ENCODE data around the gene THOC3. TPM values are rescaled to one million over a fixed set of nuclear protein-coding genes. Genes with fewer than 3 reads are reported as not detected.
A peak's percentile ranks its signal among the peaks of the same experiment; 100 is the strongest.
"Not testable (repeated sequence)": the region's sequence is repeated elsewhere in the genome, so short reads cannot be mapped to it uniquely, and the experiment has no call there.

The THOC3 gene
- polyA plus RNA-seq, 3 donors: 10.9 to 41.4 (median 29.7) TPM

DNA sequence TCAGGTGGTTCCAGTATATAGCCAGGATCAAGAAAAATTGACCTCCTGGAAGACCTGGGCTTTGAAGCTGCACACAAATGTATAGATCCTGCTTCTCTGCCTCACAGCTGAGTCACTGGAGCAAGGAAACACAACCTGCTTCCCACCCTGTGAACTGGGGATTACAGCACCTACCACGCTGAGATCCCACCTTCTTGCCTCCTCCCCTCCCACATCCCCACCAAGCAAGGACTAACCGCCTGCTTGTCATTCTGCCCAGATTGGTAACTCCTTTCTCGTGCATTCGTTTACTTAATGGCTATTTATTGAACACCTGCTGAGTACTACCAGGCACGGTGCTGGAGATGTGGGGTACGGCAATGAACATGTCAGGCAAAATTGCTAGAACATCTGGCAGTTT is 14.0 kb downstream of the THOC3 start:
- H3K9me3 ChIP-seq (replicated peaks in 1 of 2; ENCODE audit: control insufficient read depth in 1 of 2, insufficient read depth in 1 of 2, low read length in 2 of 2); H3K4me2 ChIP-seq (replicated peaks; ENCODE audit: extremely low read depth, low read length, poor library complexity, severe bottlenecking); H3K9me3 Mint-ChIP-seq; H3K36me3 Mint-ChIP-seq; H3K36me3 ChIP-seq (replicated peaks in 1 of 2; ENCODE audit: control insufficient read depth in 1 of 2, insufficient read depth in 2 of 2, low read length in 2 of 2); H3K4me1 Mint-ChIP-seq; H3K9ac ChIP-seq (ENCODE audit: insufficient read depth, low read length, poor library complexity, severe bottlenecking); DNase-seq; H4K20me1 ChIP-seq (ENCODE audit: insufficient read depth, low read length); H3K79me2 ChIP-seq (ENCODE audit: insufficient read depth, low read length); intact Hi-C loops (cut with micrococcal nuclease); H3K27me3 ChIP-seq (ENCODE audit: control insufficient read depth in 2 of 2, insufficient read depth in 2 of 2, low read length in 2 of 2); H3K4me3 Mint-ChIP-seq; H3K27ac ChIP-seq (ENCODE audit: low read depth in 1 of 2, low read length in 2 of 2); H3K27me3 Mint-ChIP-seq (ENCODE audit: low read depth in 3 of 3); H3K4me3 ChIP-seq (replicated peaks in 1 of 3; ENCODE audit: low read depth in 2 of 3, low read length in 3 of 3); H2AFZ ChIP-seq (ENCODE audit: insufficient read depth, low read depth, low read length, poor library complexity, severe bottlenecking); H3K4me1 ChIP-seq (ENCODE audit: control insufficient read depth in 1 of 2, insufficient read depth in 2 of 2, low read length in 2 of 2): not testable (repeated sequence)
- H3K27ac Mint-ChIP-seq: peak overlapping the region in 1 of 7 donors; percentile 41
- 67% methylated on average over 1 of the region's 6 CpGs for WGBS (ENCODE audit: insufficient coverage)

DNA sequence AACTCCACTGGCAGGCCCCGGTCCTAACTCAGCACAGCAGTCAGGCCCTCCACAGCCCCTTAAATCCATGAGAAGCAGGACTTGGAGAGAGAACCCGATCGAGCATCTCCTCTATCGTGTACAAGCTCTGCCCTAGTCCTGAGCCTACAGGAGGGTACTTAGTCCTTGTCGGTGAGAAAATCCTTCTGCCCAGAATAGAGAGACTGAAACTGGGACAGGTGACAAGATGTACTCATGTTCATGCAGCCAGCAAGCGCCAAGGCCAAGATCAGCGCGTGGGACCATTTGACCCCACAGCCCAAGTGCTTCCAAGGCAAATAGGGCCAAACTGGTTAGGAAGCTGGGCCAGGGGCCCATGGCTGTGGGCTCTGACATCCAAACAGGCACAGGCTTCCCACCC is 15.3 kb downstream of the THOC3 start:
- H3K27me3 Mint-ChIP-seq (ENCODE audit: low read depth in 3 of 3); H3K36me3 ChIP-seq (replicated peaks in 1 of 2; ENCODE audit: control insufficient read depth in 1 of 2, insufficient read depth in 2 of 2, low read length in 2 of 2); H3K4me3 ChIP-seq (replicated peaks in 1 of 3; ENCODE audit: low read depth in 2 of 3, low read length in 3 of 3); DNase-seq; H3K9ac ChIP-seq (ENCODE audit: insufficient read depth, low read length, poor library complexity, severe bottlenecking); H4K20me1 ChIP-seq (ENCODE audit: insufficient read depth, low read length); H3K27ac Mint-ChIP-seq; H3K27me3 ChIP-seq (ENCODE audit: control insufficient read depth in 2 of 2, insufficient read depth in 2 of 2, low read length in 2 of 2); H3K27ac ChIP-seq (ENCODE audit: low read depth in 1 of 2, low read length in 2 of 2); H3K79me2 ChIP-seq (ENCODE audit: insufficient read depth, low read length); H3K4me2 ChIP-seq (replicated peaks; ENCODE audit: extremely low read depth, low read length, poor library complexity, severe bottlenecking); H2AFZ ChIP-seq (ENCODE audit: insufficient read depth, low read depth, low read length, poor library complexity, severe bottlenecking); H3K4me1 Mint-ChIP-seq; intact Hi-C loops (cut with micrococcal nuclease); H3K9me3 Mint-ChIP-seq; H3K4me3 Mint-ChIP-seq; H3K4me1 ChIP-seq (ENCODE audit: control insufficient read depth in 1 of 2, insufficient read depth in 2 of 2, low read length in 2 of 2); H3K36me3 Mint-ChIP-seq; H3K9me3 ChIP-seq (replicated peaks in 1 of 2; ENCODE audit: control insufficient read depth in 1 of 2, insufficient read depth in 1 of 2, low read length in 2 of 2): not testable (repeated sequence)
- no CpG with 5 or more reads among the region's 8 CpGs for WGBS (ENCODE audit: insufficient coverage)

DNA sequence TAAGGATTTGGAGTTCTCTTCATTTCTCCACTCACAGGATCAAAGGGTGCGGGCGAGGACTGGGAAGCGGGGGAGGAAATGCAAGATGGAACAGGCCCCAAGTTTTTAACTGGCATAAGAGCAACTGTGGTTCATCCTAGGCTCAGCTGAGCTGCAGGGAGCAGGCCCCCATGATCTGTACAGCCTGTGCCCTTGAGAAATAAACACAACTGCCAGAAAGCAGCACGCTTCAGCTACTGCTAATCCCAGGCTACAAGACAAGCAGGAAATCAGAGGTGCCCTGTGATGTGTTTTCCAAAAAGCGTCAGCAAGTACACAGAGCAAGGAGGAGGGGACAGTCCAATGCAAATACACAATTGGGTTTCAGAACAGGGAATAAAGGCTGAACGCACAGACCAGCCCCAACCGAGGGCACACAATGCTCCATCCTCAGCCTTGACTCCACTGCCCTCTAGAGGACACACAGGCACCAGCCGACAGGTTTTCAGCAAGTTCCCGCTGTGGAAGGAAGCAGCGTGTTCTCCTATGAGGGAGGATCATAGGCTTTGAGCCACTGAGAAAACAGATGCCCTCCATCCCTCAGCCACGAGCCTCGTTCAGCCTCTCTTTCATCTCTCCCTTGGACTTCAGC is 16.7 kb downstream of the THOC3 start:
- no CpG with 5 or more reads among the region's 12 CpGs for WGBS (ENCODE audit: insufficient coverage)
- H3K9me3 Mint-ChIP-seq; H4K20me1 ChIP-seq (ENCODE audit: insufficient read depth, low read length); H3K4me3 ChIP-seq (replicated peaks in 1 of 3; ENCODE audit: low read depth in 2 of 3, low read length in 3 of 3); H3K36me3 ChIP-seq (replicated peaks in 1 of 2; ENCODE audit: control insufficient read depth in 1 of 2, insufficient read depth in 2 of 2, low read length in 2 of 2); H3K9me3 ChIP-seq (replicated peaks in 1 of 2; ENCODE audit: control insufficient read depth in 1 of 2, insufficient read depth in 1 of 2, low read length in 2 of 2); intact Hi-C loops (cut with micrococcal nuclease); H3K27ac ChIP-seq (ENCODE audit: low read depth in 1 of 2, low read length in 2 of 2); H3K27me3 ChIP-seq (ENCODE audit: control insufficient read depth in 2 of 2, insufficient read depth in 2 of 2, low read length in 2 of 2); H3K36me3 Mint-ChIP-seq; H3K4me3 Mint-ChIP-seq; H2AFZ ChIP-seq (ENCODE audit: insufficient read depth, low read depth, low read length, poor library complexity, severe bottlenecking); H3K9ac ChIP-seq (ENCODE audit: insufficient read depth, low read length, poor library complexity, severe bottlenecking); H3K4me2 ChIP-seq (replicated peaks; ENCODE audit: extremely low read depth, low read length, poor library complexity, severe bottlenecking); H3K27ac Mint-ChIP-seq; H3K27me3 Mint-ChIP-seq (ENCODE audit: low read depth in 3 of 3); H3K79me2 ChIP-seq (ENCODE audit: insufficient read depth, low read length); H3K4me1 ChIP-seq (ENCODE audit: control insufficient read depth in 1 of 2, insufficient read depth in 2 of 2, low read length in 2 of 2); DNase-seq; H3K4me1 Mint-ChIP-seq: not testable (repeated sequence)

DNA sequence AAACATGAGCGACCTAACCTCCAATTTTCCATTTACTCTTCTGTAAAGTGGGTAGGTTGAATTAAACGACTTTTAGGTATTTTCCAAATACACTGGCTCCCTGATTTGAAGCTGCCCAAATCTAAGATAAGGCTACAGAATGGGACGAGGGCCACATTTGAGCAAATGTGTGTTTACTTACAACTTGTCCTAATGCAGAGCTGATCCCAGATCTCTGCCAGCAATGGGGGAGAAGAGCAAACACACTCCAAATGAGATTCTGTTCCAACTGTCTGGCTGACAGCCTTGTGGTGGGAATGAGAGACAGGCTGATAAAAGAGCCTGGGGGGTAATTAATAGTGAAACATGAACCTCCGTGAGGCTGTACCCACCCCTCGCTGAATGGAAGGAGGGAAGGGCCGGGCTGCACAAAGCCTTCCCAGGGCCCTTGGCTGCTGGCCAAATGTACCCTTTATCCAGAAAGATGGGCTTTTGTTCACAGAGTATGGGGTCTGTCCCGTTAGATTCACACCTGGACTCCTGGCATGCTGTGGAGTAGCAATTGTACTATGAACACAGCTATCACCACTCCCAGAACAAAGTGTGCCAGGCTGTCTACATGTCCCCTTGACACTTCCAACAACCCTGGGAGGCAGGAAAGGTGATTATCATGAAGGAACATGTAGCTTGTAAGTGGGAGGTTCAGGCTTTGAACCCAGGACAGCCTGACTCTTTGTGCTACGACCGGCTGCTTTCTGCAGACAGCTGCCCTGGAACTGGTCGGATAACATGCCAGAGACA is 19.6 kb downstream of the THOC3 start:
- H4K20me1 ChIP-seq (ENCODE audit: insufficient read depth, low read length); H2AFZ ChIP-seq (ENCODE audit: insufficient read depth, low read depth, low read length, poor library complexity, severe bottlenecking); H3K36me3 ChIP-seq (replicated peaks in 1 of 2; ENCODE audit: control insufficient read depth in 1 of 2, insufficient read depth in 2 of 2, low read length in 2 of 2); H3K9ac ChIP-seq (ENCODE audit: insufficient read depth, low read length, poor library complexity, severe bottlenecking); H3K27ac ChIP-seq (ENCODE audit: low read depth in 1 of 2, low read length in 2 of 2); H3K79me2 ChIP-seq (ENCODE audit: insufficient read depth, low read length); H3K27me3 Mint-ChIP-seq (ENCODE audit: low read depth in 3 of 3); H3K4me3 Mint-ChIP-seq; H3K4me2 ChIP-seq (replicated peaks; ENCODE audit: extremely low read depth, low read length, poor library complexity, severe bottlenecking); H3K27me3 ChIP-seq (ENCODE audit: control insufficient read depth in 2 of 2, insufficient read depth in 2 of 2, low read length in 2 of 2); H3K4me3 ChIP-seq (replicated peaks in 1 of 3; ENCODE audit: low read depth in 2 of 3, low read length in 3 of 3); H3K36me3 Mint-ChIP-seq; intact Hi-C loops (cut with micrococcal nuclease); H3K27ac Mint-ChIP-seq; H3K9me3 ChIP-seq (replicated peaks in 1 of 2; ENCODE audit: control insufficient read depth in 1 of 2, insufficient read depth in 1 of 2, low read length in 2 of 2); H3K4me1 Mint-ChIP-seq; H3K4me1 ChIP-seq (ENCODE audit: control insufficient read depth in 1 of 2, insufficient read depth in 2 of 2, low read length in 2 of 2); DNase-seq; H3K9me3 Mint-ChIP-seq: not testable (repeated sequence)
- WGBS (ENCODE audit: insufficient coverage): no CpG with 5 or more reads among the region's 10 CpGs

Data from CD14-positive monocyte (primary cell).